Activated B cell treated with CpG ODN at 0.5 μM for 24 hours (primary cell): ENCODE data around the gene ERICH3. TPM values are rescaled to one million over a fixed set of nuclear protein-coding genes. Genes with fewer than 3 reads are reported as not detected.

Source experiments
- ATAC-seq: fragments of 200-7000 bp; cut with Tn5 transposase; one replicate; pipeline ENCODE4 v1.10.0; 2021; ENCODE audit warnings: low read depth, mild to moderate bottlenecking, moderate library complexity
- CTCF ChIA-PET: fragments of 350-600 bp; sonication (Branson Sonifier 250); formaldehyde crosslinking; loops from one replicate; lab custom pipeline; 2021; ENCODE audit warnings: antibody characterized with exemption; lab: Charles Lee
- POLR2A ChIA-PET: fragments of 350-600 bp; sonication (Branson Sonifier 250); formaldehyde crosslinking; loops from one replicate; lab custom pipeline; 2021; ENCODE audit warnings: antibody characterized with exemption; lab: Charles Lee
- DNase-seq: peaks from one replicate; pipeline ENCODE4 v3.0.0; 2022
- H3K27ac Mint-ChIP-seq: one replicate; pipeline ENCODE4 v1.8.0; 2020; ENCODE audit warnings: mixed read lengths
- H3K27me3 Mint-ChIP-seq: one replicate; pipeline ENCODE4 v1.8.0; 2021; ENCODE audit warnings: mixed read lengths
- H3K36me3 Mint-ChIP-seq: one replicate; pipeline ENCODE4 v1.8.0; 2021; ENCODE audit warnings: low read depth, mixed read lengths
- H3K4me1 Mint-ChIP-seq: one replicate; pipeline ENCODE4 v1.8.0; 2021; ENCODE audit warnings: mixed read lengths
- H3K4me3 Mint-ChIP-seq: one replicate; pipeline ENCODE4 v1.8.0; 2020; ENCODE audit warnings: mild to moderate bottlenecking, mixed read lengths
- H3K9me3 Mint-ChIP-seq: one replicate; pipeline ENCODE4 v1.8.0; 2020; ENCODE audit warnings: mixed read lengths
- CTCF ChIP-seq: fragments of 200-600 bp; IDR thresholded peaks from one replicate; pipeline ENCODE4 v1.8.0; 2022; ENCODE audit warnings: antibody characterized with exemption, mild to moderate bottlenecking
- intact Hi-C: fragments of 100-400 bp; cut with micrococcal nuclease; formaldehyde crosslinking; loops from one replicate; pipeline ENCODE4 v1.15.1; 2024
- total RNA-seq: library from RNA; stranded (reverse); gene quantifications from 2 replicates; pipeline ENCODE4 v1.2.3, GENCODE V29; 2022

The ERICH3 gene
- total RNA-seq, 1 donor from 2014 or later: 0.49 TPM

- ChIA-PET POLR2A (no interaction called here), CTCF (no interaction called here)
- TF ChIP-seq CTCF: no peak
- H3K27ac Mint-ChIP-seq: no peak overlapping the region
- no peaks in the 10 kb centered on the region for H3K27me3 Mint-ChIP-seq
- H3K4me3 Mint-ChIP-seq: no peak overlapping the region
- H3K4me1 Mint-ChIP-seq: no peaks in the 10 kb centered on the region
- intact Hi-C loops: no loop called here
- DNase-seq (no peak), ATAC-seq (no peak)
- peaks cover 39% of the 10 kb centered on the region for H3K36me3 Mint-ChIP-seq
- H3K9me3 Mint-ChIP-seq: no peaks in the 10 kb centered on the region
These were observed 41.6 kb upstream of the ERICH3 start for GRCh38 chr1:74715236-74715502.

GRCh38 chr1:74714429-74715235, 41.0 kb upstream of the ERICH3 start:
- POLR2A ChIA-PET: no interaction called here
- no peak overlapping the region for H3K4me3 Mint-ChIP-seq
- TF ChIP-seq CTCF: no peak
- peaks cover 38% of the 10 kb centered on the region for H3K36me3 Mint-ChIP-seq
- H3K9me3 Mint-ChIP-seq: no peaks in the 10 kb centered on the region
- no peak overlapping the region for H3K27ac Mint-ChIP-seq
- CTCF ChIA-PET: interaction anchor here (2.4 kb wide), 1 partner anchor 19 kb away, joined by 6 read pairs; the partner anchor contains the start of genes CRYZ and TYW3
- no peak for ATAC-seq
- no peaks in the 10 kb centered on the region for H3K27me3 Mint-ChIP-seq
- intact Hi-C loops: no loop called here
- no peak for DNase-seq
- H3K4me1 Mint-ChIP-seq: no peaks in the 10 kb centered on the region

- ChIA-PET CTCF (interaction anchor here (2.4 kb wide), 1 partner anchor 20 kb away, joined by 6 read pairs; the partner anchor contains the start of genes CRYZ and TYW3), POLR2A (no interaction called here)
- ATAC-seq: no peak
- peaks cover 44% of the 10 kb centered on the region for H3K36me3 Mint-ChIP-seq
- no peak for DNase-seq
- no peak overlapping the region for H3K27ac Mint-ChIP-seq
- intact Hi-C loops: no loop called here
- H3K4me3 Mint-ChIP-seq: no peak overlapping the region
- H3K4me1 Mint-ChIP-seq: no peaks in the 10 kb centered on the region
- no peaks in the 10 kb centered on the region for H3K9me3 Mint-ChIP-seq
- H3K27me3 Mint-ChIP-seq: no peaks in the 10 kb centered on the region
- TF ChIP-seq CTCF: no peak
These were observed 40.3 kb upstream of the ERICH3 start for GRCh38 chr1:74713849-74714248.

GRCh38 chr1:74712881-74713280, 39.3 kb upstream of the ERICH3 start:
- Mint-ChIP-seq H3K4me1 (no peaks in the 10 kb centered on the region), H3K4me3 (no peak overlapping the region), H3K36me3 (peaks cover 54% of the 10 kb centered on the region), H3K9me3 (no peaks in the 10 kb centered on the region), H3K27me3 (no peaks in the 10 kb centered on the region), H3K27ac (no peak overlapping the region)
- intact Hi-C loops: no loop called here
- ATAC-seq (no peak), DNase-seq (no peak)
- ChIA-PET CTCF (interaction anchor here (2.4 kb wide), 1 partner anchor 21 kb away, joined by 6 read pairs; the partner anchor contains the start of genes CRYZ and TYW3), POLR2A (no interaction called here)
- TF ChIP-seq CTCF: no peak

- ATAC-seq (no peak), DNase-seq (no peak)
- H3K36me3 Mint-ChIP-seq: peaks cover 54% of the 10 kb centered on the region
- no peak for TF ChIP-seq CTCF
- no peaks in the 10 kb centered on the region for H3K9me3 Mint-ChIP-seq
- intact Hi-C loops: no loop called here
- ChIA-PET POLR2A (no interaction called here), CTCF (no interaction called here)
- H3K27ac Mint-ChIP-seq: no peak overlapping the region
- no peaks in the 10 kb centered on the region for H3K4me1 Mint-ChIP-seq
- no peaks in the 10 kb centered on the region for H3K27me3 Mint-ChIP-seq
- no peak overlapping the region for H3K4me3 Mint-ChIP-seq
These were observed 30.0 kb upstream of the ERICH3 start for GRCh38 chr1:74703386-74704182.
